OCI-LY1 (cell line): ENCODE results near the gene DYNLT2.

Source experiments
- H2AFZ ChIP-seq: fragments of 200-600 bp; sonication (generic), shearing (Covaris generic); 2 replicates; pipeline ENCODE4 v1.6.0; 2014; ENCODE audit warnings: antibody characterized with exemption, mild to moderate bottlenecking, low read length
- H3F3A ChIP-seq: fragments of 200-600 bp; sonication (generic), shearing (Covaris generic); 2 replicates; pipeline ENCODE4 v1.6.0; 2014; ENCODE audit warnings: mild to moderate bottlenecking, antibody characterized with exemption, low read length, moderate library complexity; ENCODE audit not compliant: insufficient read depth
- H3K27ac ChIP-seq: fragments of 200-600 bp; sonication (generic); 2 replicates; pipeline ENCODE4 v1.5.1; 2014; ENCODE audit warnings: low read length, mixed run types, mild to moderate bottlenecking, low read depth; ENCODE audit not compliant: poor library complexity, severe bottlenecking
- H3K27me3 ChIP-seq: fragments of 200-600 bp; sonication (generic); 2 replicates; pipeline ENCODE4 v1.6.0; 2014; ENCODE audit warnings: antibody characterized with exemption, mild to moderate bottlenecking, low read length, moderate library complexity; ENCODE audit not compliant: insufficient read depth
- H3K36me3 ChIP-seq: fragments of 200-600 bp; sonication (generic); 2 replicates; pipeline ENCODE4 v1.6.1; 2014; ENCODE audit warnings: mild to moderate bottlenecking, antibody characterized with exemption, low read length, moderate library complexity, mixed read lengths; ENCODE audit not compliant: insufficient read depth
- H3K4me1 ChIP-seq: fragments of 200-600 bp; sonication (generic); 2 replicates; pipeline ENCODE4 v1.5.1; 2014; ENCODE audit warnings: mild to moderate bottlenecking, low read length, moderate library complexity; ENCODE audit not compliant: insufficient read depth, severe bottlenecking
- H3K4me2 ChIP-seq: fragments of 200-600 bp; sonication (generic), shearing (Covaris generic); 2 replicates; pipeline ENCODE4 v1.6.1; 2014; ENCODE audit warnings: low read length
- H3K4me3 ChIP-seq: fragments of 200-600 bp; sonication (generic); 2 replicates; pipeline ENCODE4 v1.5.1; 2014; ENCODE audit warnings: low read length, low read depth, mild to moderate bottlenecking, mixed read lengths; ENCODE audit not compliant: poor library complexity, severe bottlenecking
- H3K79me2 ChIP-seq: fragments of 200-600 bp; shearing (Covaris generic); 2 replicates; pipeline ENCODE4 v1.6.1; 2016; ENCODE audit warnings: mixed run types, low read length, mixed read lengths; ENCODE audit not compliant: insufficient read depth
- H3K9ac ChIP-seq: fragments of 200-600 bp; sonication (generic), shearing (Covaris generic); 2 replicates; pipeline ENCODE4 v1.6.1; 2014; ENCODE audit warnings: mild to moderate bottlenecking, low read length, mixed read lengths
- H3K9me2 ChIP-seq: fragments of 200-600 bp; sonication (generic), shearing (Covaris generic); 2 replicates; pipeline ENCODE4 v1.6.1; 2014; ENCODE audit warnings: low read depth, mild to moderate bottlenecking, low read length, mixed read lengths
- H3K9me3 ChIP-seq: fragments of 200-600 bp; shearing (Covaris generic); 2 replicates; pipeline ENCODE4 v1.6.1; 2014; ENCODE audit warnings: low read length, mixed read lengths
- H4K20me1 ChIP-seq: fragments of 200-600 bp; sonication (generic), shearing (Covaris generic); 2 replicates; pipeline ENCODE4 v1.6.0; 2016; ENCODE audit warnings: mild to moderate bottlenecking, low read length; ENCODE audit not compliant: insufficient read depth
- CTCF ChIP-seq: fragments of 200-600 bp; sonication (generic), shearing (Covaris generic); IDR thresholded peaks from 2 replicates; pipeline ENCODE4 v1.5.1; 2017; ENCODE audit warnings: mild to moderate bottlenecking, antibody characterized with exemption, low read length, moderate library complexity, mixed read lengths
- EZH2 ChIP-seq: fragments of 200-600 bp; sonication (generic), shearing (Covaris generic); IDR thresholded peaks from 2 replicates; pipeline ENCODE4 v1.8.0; 2017; ENCODE audit warnings: borderline replicate concordance, mixed run types, mild to moderate bottlenecking, antibody characterized with exemption, low read length, moderate library complexity, mixed read lengths

The DYNLT2 gene

GRCh38 chr6:169702840-169703246 is 48.5 kb downstream of the DYNLT2 start:
- Histone ChIP-seq H3K9me3 (no peaks in the 10 kb centered on the region), H3K4me3 (peak overlapping the region; percentile 91), H3K4me1 (peaks cover 67% of the 10 kb centered on the region), H3K36me3 (peaks cover 32% of the 10 kb centered on the region), H3K9me2 (no peaks in the 10 kb centered on the region), H3K4me2 (peak overlapping the region; percentile 74), H2AFZ (no peak overlapping the region), H4K20me1 (no peaks in the 10 kb centered on the region), H3F3A (0 out of 2 replicates have a peak, but pooled peaks cover 1% of the 10 kb centered on the region), H3K79me2 (peaks cover 34% of the 10 kb centered on the region), H3K9ac (peak overlapping the region; percentile 89), H3K27me3 (no peaks in the 10 kb centered on the region), H3K27ac (peak overlapping the region; percentile 37)
- TF ChIP-seq CTCF, result no peak
- no peak for TF ChIP-seq EZH2

GRCh38 chr6:169701954-169702839 is 49.2 kb downstream of the DYNLT2 start, which contains the start of the genes C6orf120 and WDR27:
TSS of gene C6orf120 (plus strand) at chr6:169702126. CDS start at chr6:169702460, 334 bp downstream.
TSS of gene WDR27 (minus strand) at chr6:169702029. CDS start at chr6:169689005, 13,024 bp downstream.
- Histone ChIP-seq H2AFZ (no peak within 1 kb of the TSS), H4K20me1 (no peaks in the 10 kb centered on the region)

GRCh38 chr6:169701311-169701953 is 49.9 kb downstream of the DYNLT2 start:
- H3K36me3 ChIP-seq, result peaks cover 33% of the 10 kb centered on the region

More at GRCh38 chr6:169701954-169702839, 49.2 kb downstream of the DYNLT2 start, which contains the start of the genes C6orf120 and WDR27:
- Histone ChIP-seq H3K36me3 (peaks cover 32% of the 10 kb centered on the region), H3K9me2 (no peaks in the 10 kb centered on the region), H3K79me2 (peaks cover 34% of the 10 kb centered on the region), H3K9me3 (no peaks in the 10 kb centered on the region), H3K9ac (peak within 1 kb of the TSS; percentile 89), H3K27ac (peak within 1 kb of the TSS; percentile 37), H3F3A (no peaks in the 10 kb centered on the region), H3K27me3 (no peaks in the 10 kb centered on the region), H3K4me2 (peak within 1 kb of the TSS; percentile 74), H3K4me1 (peaks cover 60% of the 10 kb centered on the region), H3K4me3 (peak within 1 kb of the TSS; percentile 91)
- no peak for TF ChIP-seq CTCF
- no peak for TF ChIP-seq EZH2

More at GRCh38 chr6:169701311-169701953, 49.9 kb downstream of the DYNLT2 start:
- Histone ChIP-seq H3K27me3 (no peaks in the 10 kb centered on the region), H3K9me3 (no peaks in the 10 kb centered on the region), H3K27ac (no peak overlapping the region), H3K9ac (peak overlapping the region; percentile 89), H2AFZ (no peak overlapping the region), H3K4me2 (peak overlapping the region; percentile 74), H3F3A (no peaks in the 10 kb centered on the region), H3K4me3 (peak overlapping the region; percentile 91), H3K9me2 (no peaks in the 10 kb centered on the region), H3K79me2 (peaks cover 34% of the 10 kb centered on the region), H3K4me1 (peaks cover 53% of the 10 kb centered on the region), H4K20me1 (no peaks in the 10 kb centered on the region)
- TF ChIP-seq EZH2, result no peak
- TF ChIP-seq CTCF, result no peak
